Endodermal cell (in vitro differentiated cells): ENCODE data around the gene THSD4. TPM values are rescaled to one million over a fixed set of nuclear protein-coding genes. Genes with fewer than 3 reads are reported as not detected.
"Not testable (repeated sequence)": the region's sequence is repeated elsewhere in the genome, so short reads cannot be mapped to it uniquely, and the experiment has no call there.

ENCODE experiments used
- DNase-seq: peaks from one replicate; pipeline ENCODE4 v3.0.0-alpha.2; 2017
- H3K27ac ChIP-seq: 2 replicates; pipeline ENCODE4 v1.5.1; 2013; ENCODE audit warnings: mild to moderate bottlenecking, low read depth, low read length, moderate library complexity
- H3K27me3 ChIP-seq: 2 replicates; pipeline ENCODE4 v1.6.1; 2013; ENCODE audit warnings: mild to moderate bottlenecking, low read length, moderate library complexity; ENCODE audit not compliant: insufficient read depth, control insufficient read depth, poor library complexity, severe bottlenecking
- H3K36me3 ChIP-seq: 2 replicates; pipeline ENCODE4 v1.7.0; 2013; ENCODE audit warnings: mild to moderate bottlenecking, low read length, moderate library complexity; ENCODE audit not compliant: control insufficient read depth, insufficient read depth
- H3K4me1 ChIP-seq: one replicate; pipeline ENCODE4 v1.7.0; 2013; ENCODE audit warnings: low read length; ENCODE audit not compliant: control insufficient read depth, insufficient read depth
- H3K4me3 ChIP-seq: 2 replicates; pipeline ENCODE4 v1.5.1; 2013; ENCODE audit warnings: mild to moderate bottlenecking, low read length, moderate library complexity
- H3K9ac ChIP-seq: 2 replicates; pipeline ENCODE4 v1.6.1; 2013; ENCODE audit warnings: mild to moderate bottlenecking, low read length, moderate library complexity; ENCODE audit not compliant: poor library complexity, severe bottlenecking; ENCODE audit errors: extremely low read depth
- H3K9me3 ChIP-seq: 2 replicates; pipeline ENCODE4 v1.6.1; 2013; ENCODE audit warnings: mild to moderate bottlenecking, low read length, moderate library complexity; ENCODE audit not compliant: control insufficient read depth
- H3K27ac Mint-ChIP-seq: 2 replicates; pipeline ENCODE4 v1.8.0; 2020; ENCODE audit warnings: mixed read lengths
- H3K27me3 Mint-ChIP-seq: 2 replicates; pipeline ENCODE4 v1.8.0; 2021; ENCODE audit warnings: mild to moderate bottlenecking, mixed read lengths; ENCODE audit not compliant: insufficient read depth
- H3K36me3 Mint-ChIP-seq: 2 replicates; pipeline ENCODE4 v1.8.0; 2020; ENCODE audit warnings: low read depth, mixed read lengths
- H3K4me1 Mint-ChIP-seq: 2 replicates; pipeline ENCODE4 v1.8.0; 2020; ENCODE audit warnings: mixed read lengths
- H3K4me3 Mint-ChIP-seq: 2 replicates; pipeline ENCODE4 v1.8.0; 2020; ENCODE audit warnings: mild to moderate bottlenecking, moderate library complexity, mixed read lengths
- H3K9me3 Mint-ChIP-seq: 2 replicates; pipeline ENCODE4 v1.8.0; 2020; ENCODE audit warnings: mild to moderate bottlenecking, mixed read lengths
- WGBS, 2 experiments: methylation state at CpG; one replicate each; pipeline versions ENCODE4 v1.1.5 to v1.1.7; 2013; ENCODE audit warnings: missing lambda C conversion rate in 2 of 2, mixed read lengths in 1 of 2; ENCODE audit not compliant: insufficient coverage in 1 of 2, insufficient read length in 1 of 2; 5-methylcytosine and 5-hydroxymethylcytosine counted together
- total RNA-seq, 2 donors: library from RNA; stranded (reverse); fragmentation: NEBNext Ultra II Directional in 1 of 2; extraction: Animal tissue kit (Norgen Biotek cat#: 25700) in 1 of 2; gene quantifications; 2 replicates in 1 of 2; 3 replicates in 1 of 2; pipeline ENCODE4 v1.2.1, GENCODE V29; 2021
- TF ChIP-seq, protein P1 (sequence below): fragments of 200-600 bp; sonication (generic); conservative IDR thresholded peaks from 2 replicates; pipeline ENCODE4 v1.5.0; 2021; ENCODE audit warnings: antibody characterized with exemption, mild to moderate bottlenecking

THSD4 gene
- total RNA-seq, 2 donors from 2014 or later, result 4.6 to 5.4 TPM

DNA sequence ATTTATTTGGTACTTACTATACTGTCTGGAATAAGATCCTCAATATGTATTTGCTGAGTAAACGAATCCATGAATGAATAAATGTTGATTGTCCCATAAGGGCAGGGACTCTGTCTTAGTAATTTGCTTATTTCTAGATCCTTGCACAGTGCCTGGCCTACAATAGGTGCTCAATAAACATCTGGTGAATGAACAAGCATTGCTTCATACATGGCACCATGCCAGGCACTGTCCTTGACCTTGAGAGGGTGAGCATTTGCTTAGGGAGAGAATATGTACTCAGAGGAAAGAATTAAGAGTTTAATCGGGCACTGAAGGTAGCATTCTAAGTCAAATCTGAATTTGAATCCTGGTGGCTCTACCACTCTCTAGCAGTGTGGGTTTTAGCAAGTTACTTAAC is 282.1 kb downstream of the THSD4 start:
- H3K4me3 Mint-ChIP-seq, result no peak overlapping the region
- no peaks in the 10 kb centered on the region for H3K27me3 ChIP-seq
- no peak overlapping the region for H3K9ac ChIP-seq
- DNase-seq, result no peak
- H3K36me3 Mint-ChIP-seq, result no peaks in the 10 kb centered on the region
- H3K4me3 ChIP-seq, result no peak overlapping the region
- TF ChIP-seq, protein P1, sequence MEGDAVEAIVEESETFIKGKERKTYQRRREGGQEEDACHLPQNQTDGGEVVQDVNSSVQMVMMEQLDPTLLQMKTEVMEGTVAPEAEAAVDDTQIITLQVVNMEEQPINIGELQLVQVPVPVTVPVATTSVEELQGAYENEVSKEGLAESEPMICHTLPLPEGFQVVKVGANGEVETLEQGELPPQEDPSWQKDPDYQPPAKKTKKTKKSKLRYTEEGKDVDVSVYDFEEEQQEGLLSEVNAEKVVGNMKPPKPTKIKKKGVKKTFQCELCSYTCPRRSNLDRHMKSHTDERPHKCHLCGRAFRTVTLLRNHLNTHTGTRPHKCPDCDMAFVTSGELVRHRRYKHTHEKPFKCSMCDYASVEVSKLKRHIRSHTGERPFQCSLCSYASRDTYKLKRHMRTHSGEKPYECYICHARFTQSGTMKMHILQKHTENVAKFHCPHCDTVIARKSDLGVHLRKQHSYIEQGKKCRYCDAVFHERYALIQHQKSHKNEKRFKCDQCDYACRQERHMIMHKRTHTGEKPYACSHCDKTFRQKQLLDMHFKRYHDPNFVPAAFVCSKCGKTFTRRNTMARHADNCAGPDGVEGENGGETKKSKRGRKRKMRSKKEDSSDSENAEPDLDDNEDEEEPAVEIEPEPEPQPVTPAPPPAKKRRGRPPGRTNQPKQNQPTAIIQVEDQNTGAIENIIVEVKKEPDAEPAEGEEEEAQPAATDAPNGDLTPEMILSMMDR, result no peak
- peaks cover 9% of the 10 kb centered on the region for H3K4me1 Mint-ChIP-seq
- H3K9me3 Mint-ChIP-seq, result peaks cover 5% of the 10 kb centered on the region
- H3K27ac ChIP-seq, result no peak overlapping the region
- H3K36me3 ChIP-seq, result no peaks in the 10 kb centered on the region
- no peak overlapping the region for H3K27ac Mint-ChIP-seq
- H3K27me3 Mint-ChIP-seq, result no peaks in the 10 kb centered on the region
- WGBS, 2 experiments, result 90 to 92% methylated on average over 1 to 2 of the region's 2 CpGs
- no peaks in the 10 kb centered on the region for H3K4me1 ChIP-seq
- H3K9me3 ChIP-seq, result no peaks in the 10 kb centered on the region

DNA sequence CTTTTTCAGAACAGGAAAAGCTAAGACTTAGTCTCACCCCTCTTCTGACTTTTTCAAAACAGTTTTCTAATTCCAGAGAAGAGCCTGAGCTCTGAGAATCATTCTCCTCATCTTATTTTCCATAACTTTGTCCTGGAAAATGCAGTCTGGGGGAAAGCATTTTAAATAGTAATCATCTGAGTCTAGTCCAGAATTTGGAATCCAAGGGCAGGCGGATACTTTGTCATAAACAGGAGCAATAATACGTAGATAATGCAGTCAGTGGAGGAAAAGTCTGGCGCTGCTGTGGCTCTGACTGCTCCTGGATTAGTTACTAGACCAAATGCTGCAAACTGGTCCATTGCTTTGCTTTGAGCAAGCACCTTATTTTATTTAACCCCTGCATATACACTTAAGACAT is 285.0 kb downstream of the THSD4 start:
- Mint-ChIP-seq H3K4me3 (no peak overlapping the region), H3K9me3 (peaks cover 5% of the 10 kb centered on the region), H3K27ac (no peak overlapping the region), H3K4me1 (no peaks in the 10 kb centered on the region), H3K36me3 (no peaks in the 10 kb centered on the region), H3K27me3 (no peaks in the 10 kb centered on the region)
- no peak overlapping the region for H3K9ac ChIP-seq
- no peaks in the 10 kb centered on the region for H3K36me3 ChIP-seq
- H3K9me3 ChIP-seq, result no peaks in the 10 kb centered on the region
- no peak overlapping the region for H3K4me3 ChIP-seq
- H3K27me3 ChIP-seq, result no peaks in the 10 kb centered on the region
- 91 to 95% methylated on average over 3 of the region's 3 CpGs for WGBS, 2 experiments
- no peak for DNase-seq
- no peak overlapping the region for H3K27ac ChIP-seq
- TF ChIP-seq, protein P1, result no peak
- H3K4me1 ChIP-seq, result no peaks in the 10 kb centered on the region

DNA sequence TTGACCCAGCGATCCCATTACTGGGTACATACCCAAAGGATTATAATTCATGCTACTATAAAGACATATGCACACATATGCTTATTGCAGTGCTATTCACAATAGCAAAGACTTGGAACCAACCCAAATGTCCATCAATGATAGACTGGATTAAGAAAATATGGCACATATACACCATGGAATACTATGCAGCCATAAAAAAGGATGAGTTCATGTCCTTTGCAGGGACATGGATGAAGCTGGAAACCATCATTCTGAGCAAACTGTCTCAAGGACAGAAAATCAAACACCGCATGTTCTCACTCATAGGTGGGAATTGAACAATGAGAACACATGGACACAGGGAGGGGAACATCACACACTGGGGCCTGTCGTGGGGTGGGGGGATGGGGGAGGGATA is 286.5 kb downstream of the THSD4 start:
- H3K4me3 Mint-ChIP-seq, H3K27ac Mint-ChIP-seq, H3K9me3 ChIP-seq, H3K4me1 ChIP-seq, H3K9ac ChIP-seq, H3K9me3 Mint-ChIP-seq, DNase-seq, H3K27me3 Mint-ChIP-seq, H3K27ac ChIP-seq, H3K36me3 Mint-ChIP-seq, H3K36me3 ChIP-seq, H3K4me3 ChIP-seq, H3K4me1 Mint-ChIP-seq, H3K27me3 ChIP-seq: not testable (repeated sequence)
- WGBS, 2 experiments, result 86% methylated on average over 3 of the region's 3 CpGs; no CpG with 5 or more reads in 1 of the 2 experiments

DNA sequence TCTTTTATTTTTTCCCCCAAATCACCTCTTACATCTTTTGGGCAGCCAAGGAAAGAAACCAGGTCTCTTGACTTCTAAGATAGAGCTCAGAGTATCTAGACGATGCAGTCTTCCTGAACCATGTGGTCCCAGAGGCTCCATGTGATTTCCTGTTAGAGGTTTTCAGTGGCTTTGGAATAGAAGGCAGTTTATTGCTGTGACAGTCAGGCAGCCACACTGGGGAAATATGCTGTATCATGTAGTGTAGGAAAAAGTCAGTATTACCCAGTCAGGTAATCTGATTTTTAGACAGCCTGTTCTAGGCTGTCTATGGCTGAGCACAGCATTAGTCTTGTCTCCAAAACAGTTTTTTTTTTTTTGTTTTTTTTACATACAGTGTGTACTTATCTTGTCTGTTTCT is 294.3 kb downstream of the THSD4 start:
- no peaks in the 10 kb centered on the region for H3K27me3 Mint-ChIP-seq
- no peak for DNase-seq
- 83 to 88% methylated on average over 1 of the region's 1 CpG for WGBS, 2 experiments
- H3K27me3 ChIP-seq, result no peaks in the 10 kb centered on the region
- no peak overlapping the region for H3K4me3 Mint-ChIP-seq
- no peak overlapping the region for H3K4me3 ChIP-seq
- no peaks in the 10 kb centered on the region for H3K9me3 Mint-ChIP-seq
- no peak overlapping the region for H3K27ac ChIP-seq
- H3K27ac Mint-ChIP-seq, result no peak overlapping the region
- H3K4me1 Mint-ChIP-seq, result no peaks in the 10 kb centered on the region
- no peaks in the 10 kb centered on the region for H3K36me3 ChIP-seq
- H3K4me1 ChIP-seq, result no peaks in the 10 kb centered on the region
- H3K36me3 Mint-ChIP-seq, result no peaks in the 10 kb centered on the region
- H3K9ac ChIP-seq, result no peak overlapping the region
- TF ChIP-seq, protein P1, result no peak
- no peaks in the 10 kb centered on the region for H3K9me3 ChIP-seq
